ENCODE measurements around the gene SOWAHD.
A peak's percentile ranks its signal among the peaks of the same experiment; 100 is the strongest.
"Not testable (repeated sequence)": the region's sequence is repeated elsewhere in the genome, so short reads cannot be mapped to it uniquely, and the experiment has no call there.

The SOWAHD gene

DNA sequence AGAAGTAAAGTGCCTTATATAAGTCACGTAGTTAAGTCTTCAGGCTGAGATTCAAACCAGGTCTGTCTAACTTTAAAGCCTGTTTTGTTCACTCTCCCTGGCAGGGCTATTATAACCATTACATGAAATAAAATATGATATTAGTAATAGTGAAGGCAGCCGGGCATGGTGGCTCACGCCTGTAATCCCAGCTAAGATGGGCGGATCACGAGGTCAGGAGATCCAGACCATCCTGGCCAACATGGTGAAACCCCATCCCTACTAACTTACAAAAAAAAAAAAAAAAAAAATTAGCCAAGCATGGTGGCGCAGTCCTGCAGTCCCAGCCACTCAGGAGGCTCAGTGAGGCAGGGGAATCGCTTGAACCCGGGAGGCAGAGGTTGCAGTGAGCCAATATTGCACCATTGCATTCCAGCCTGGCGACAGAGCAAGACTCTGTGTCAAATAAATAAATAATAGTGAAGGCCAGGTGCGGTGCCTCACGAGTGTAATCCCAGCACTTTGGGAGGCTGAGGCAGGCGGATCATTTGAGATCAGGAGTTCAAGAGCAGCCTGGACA, 22.1 kb upstream of the SOWAHD start:
- H3K4me1 ChIP-seq (ENCODE audit: control insufficient read depth, insufficient read depth, low read length) = no peaks in the 10 kb centered on the region
- H3K27me3 ChIP-seq (ENCODE audit: control insufficient read depth, insufficient read depth, low read length) = no peaks in the 10 kb centered on the region
- no peak for DNase-seq (ENCODE audit: low read depth, low spot score)
- no peaks in the 10 kb centered on the region for H3K9me3 ChIP-seq (ENCODE audit: control insufficient read depth, insufficient read depth, low read length)
- no CpG with 5 or more reads among the region's 12 CpGs for WGBS (ENCODE audit: insufficient coverage, insufficient read length)
- H3K4me3 ChIP-seq (ENCODE audit: low read length) = no peak overlapping the region
- no peaks in the 10 kb centered on the region for H3K36me3 ChIP-seq (ENCODE audit: control insufficient read depth, insufficient read depth, low read length)
- H3K27ac ChIP-seq (ENCODE audit: low read length) = no peak overlapping the region

DNA sequence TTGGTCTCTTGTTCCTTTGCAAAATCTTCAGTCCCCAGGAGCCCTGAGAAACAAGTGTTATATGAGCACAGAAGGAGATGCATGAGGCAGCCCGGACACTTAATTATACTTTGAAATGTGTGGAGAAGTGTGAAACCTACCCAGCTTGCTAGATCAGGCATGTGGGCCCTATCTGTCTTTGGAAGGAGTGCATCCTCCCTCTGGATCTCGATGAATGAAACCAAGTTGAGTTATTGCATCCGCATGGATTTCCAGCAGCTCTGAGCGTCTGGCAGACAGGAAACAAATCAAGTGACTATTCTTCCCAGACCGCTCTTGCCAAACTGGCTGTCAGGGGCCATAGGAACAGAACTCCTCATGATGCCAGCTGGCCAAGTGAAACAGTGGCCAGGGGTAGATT, 19.6 kb upstream of the SOWAHD start:
- H3K27me3 ChIP-seq (ENCODE audit: control insufficient read depth, insufficient read depth, low read length) = no peaks in the 10 kb centered on the region
- no peaks in the 10 kb centered on the region for H3K9me3 ChIP-seq (ENCODE audit: control insufficient read depth, insufficient read depth, low read length)
- H3K4me3 ChIP-seq (ENCODE audit: low read length) = no peak overlapping the region
- H3K36me3 ChIP-seq (ENCODE audit: control insufficient read depth, insufficient read depth, low read length) = no peaks in the 10 kb centered on the region
- no peak overlapping the region for H3K27ac ChIP-seq (ENCODE audit: low read length)
- H3K4me1 ChIP-seq (ENCODE audit: control insufficient read depth, insufficient read depth, low read length) = no peaks in the 10 kb centered on the region
- DNase-seq (ENCODE audit: low read depth, low spot score) = no peak
- WGBS (ENCODE audit: insufficient coverage, insufficient read length) = no CpG with 5 or more reads among the region's 5 CpGs

DNA sequence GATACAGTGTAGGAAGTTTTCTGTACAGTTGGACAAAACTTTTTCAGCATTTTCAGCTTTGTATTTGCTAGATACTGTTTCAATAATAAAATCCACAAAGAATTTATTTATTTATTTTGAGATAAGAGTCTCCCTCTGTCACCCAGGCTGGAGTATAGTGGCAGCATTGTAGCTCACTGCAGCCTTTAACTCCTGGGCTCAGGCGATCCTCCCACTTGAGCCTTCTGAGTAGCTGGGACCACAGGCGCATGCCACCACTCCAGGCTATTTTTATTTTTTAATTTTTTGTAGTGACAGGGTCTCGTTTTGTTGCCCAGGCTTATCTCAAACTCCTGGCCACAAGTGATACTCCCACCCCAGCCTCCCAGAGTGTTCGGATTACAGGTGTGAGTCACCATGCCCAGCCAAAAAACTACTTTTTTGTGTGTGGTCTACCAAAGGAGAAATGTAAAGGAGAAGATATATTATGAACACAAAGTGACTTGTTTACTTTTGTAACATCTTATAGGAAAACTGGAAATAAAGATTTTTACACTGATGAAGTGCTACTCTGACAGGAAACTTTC, 13.0 kb upstream of the SOWAHD start:
- Histone ChIP-seq H3K9me3 (ENCODE audit: control insufficient read depth, insufficient read depth, low read length) (no peaks in the 10 kb centered on the region), H3K4me3 (ENCODE audit: low read length) (no peak overlapping the region), H3K4me1 (ENCODE audit: control insufficient read depth, insufficient read depth, low read length) (no peaks in the 10 kb centered on the region), H3K27me3 (ENCODE audit: control insufficient read depth, insufficient read depth, low read length) (no peaks in the 10 kb centered on the region), H3K36me3 (ENCODE audit: control insufficient read depth, insufficient read depth, low read length) (no peaks in the 10 kb centered on the region), H3K27ac (ENCODE audit: low read length) (no peak overlapping the region)
- no CpG with 5 or more reads among the region's 4 CpGs for WGBS (ENCODE audit: insufficient coverage, insufficient read length)
- DNase-seq (ENCODE audit: low read depth, low spot score) = no peak

DNA sequence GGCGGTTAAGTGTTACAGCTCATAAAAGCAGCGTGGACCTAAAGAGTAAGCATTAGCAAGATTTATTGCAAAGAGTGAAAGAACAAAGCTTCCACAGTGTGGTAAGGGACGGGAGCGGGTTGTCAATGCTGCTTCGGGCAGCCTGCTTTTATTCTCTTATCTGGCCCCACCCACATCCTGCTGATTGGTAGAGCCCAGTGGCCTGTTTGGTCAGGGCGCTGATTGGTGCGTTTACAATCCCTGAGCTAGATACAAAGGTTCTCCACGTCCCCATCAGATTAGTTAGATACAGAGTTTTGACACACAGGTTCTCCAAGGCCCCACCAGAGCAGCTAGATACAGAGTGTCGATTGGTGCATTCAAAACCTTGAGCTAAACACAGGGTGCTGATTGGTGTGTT, 8.3 kb upstream of the SOWAHD start:
- not testable (repeated sequence) for DNase-seq (ENCODE audit: low read depth, low spot score); H3K4me1 ChIP-seq (ENCODE audit: control insufficient read depth, insufficient read depth, low read length); H3K9me3 ChIP-seq (ENCODE audit: control insufficient read depth, insufficient read depth, low read length); H3K36me3 ChIP-seq (ENCODE audit: control insufficient read depth, insufficient read depth, low read length); H3K27ac ChIP-seq (ENCODE audit: low read length); H3K27me3 ChIP-seq (ENCODE audit: control insufficient read depth, insufficient read depth, low read length); H3K4me3 ChIP-seq (ENCODE audit: low read length)
- WGBS (ENCODE audit: insufficient coverage, insufficient read length) = no CpG with 5 or more reads among the region's 9 CpGs

DNA sequence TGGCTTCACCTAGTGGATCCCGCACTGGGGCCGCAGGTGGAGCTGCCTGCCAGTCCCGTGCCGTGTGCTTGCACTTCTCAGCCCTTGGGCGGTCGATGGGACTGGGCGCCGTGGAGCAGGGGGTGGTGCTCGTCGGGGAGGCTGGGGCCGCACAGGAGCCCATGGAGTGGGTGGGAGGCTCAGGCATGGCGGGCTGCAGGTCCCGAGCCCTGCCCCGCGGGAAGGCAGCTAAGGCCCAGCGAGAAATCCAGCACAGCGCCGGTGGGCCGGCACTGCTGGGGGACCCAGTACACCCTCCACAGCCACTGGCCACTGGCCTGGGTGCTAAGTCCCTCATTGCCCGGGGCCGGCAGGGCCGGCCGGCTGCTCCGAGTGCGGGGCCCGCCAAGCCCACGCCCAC, 7.6 kb upstream of the SOWAHD start:
- H3K4me3 ChIP-seq (ENCODE audit: low read length); H3K36me3 ChIP-seq (ENCODE audit: control insufficient read depth, insufficient read depth, low read length); H3K27me3 ChIP-seq (ENCODE audit: control insufficient read depth, insufficient read depth, low read length); DNase-seq (ENCODE audit: low read depth, low spot score); H3K27ac ChIP-seq (ENCODE audit: low read length); H3K9me3 ChIP-seq (ENCODE audit: control insufficient read depth, insufficient read depth, low read length); H3K4me1 ChIP-seq (ENCODE audit: control insufficient read depth, insufficient read depth, low read length): not testable (repeated sequence)
- WGBS (ENCODE audit: insufficient coverage, insufficient read length) = no CpG with 5 or more reads among the region's 27 CpGs

DNA sequence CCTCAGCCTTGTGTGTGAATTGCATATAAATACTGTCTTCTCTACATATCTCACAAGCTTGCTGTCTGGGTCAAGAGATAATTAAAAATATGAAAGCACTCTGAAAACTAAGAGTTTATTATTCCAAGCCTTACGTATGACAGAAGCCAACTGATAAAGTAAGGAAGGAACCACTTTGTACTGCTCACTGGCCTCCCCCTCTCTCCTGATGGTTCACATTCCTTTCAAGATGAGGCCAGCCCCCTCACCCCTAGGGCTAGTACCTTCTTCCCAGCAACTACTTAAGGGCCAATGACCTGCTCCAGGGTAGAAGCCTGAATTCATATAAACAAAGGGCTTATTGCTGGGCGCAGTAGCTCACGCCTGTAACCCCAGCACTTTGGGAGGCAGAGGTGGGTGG, 5.4 kb upstream of the SOWAHD start:
- H3K9me3 ChIP-seq (ENCODE audit: control insufficient read depth, insufficient read depth, low read length) = no peaks in the 10 kb centered on the region
- no CpG with 5 or more reads among the region's 3 CpGs for WGBS (ENCODE audit: insufficient coverage, insufficient read length)

DNA sequence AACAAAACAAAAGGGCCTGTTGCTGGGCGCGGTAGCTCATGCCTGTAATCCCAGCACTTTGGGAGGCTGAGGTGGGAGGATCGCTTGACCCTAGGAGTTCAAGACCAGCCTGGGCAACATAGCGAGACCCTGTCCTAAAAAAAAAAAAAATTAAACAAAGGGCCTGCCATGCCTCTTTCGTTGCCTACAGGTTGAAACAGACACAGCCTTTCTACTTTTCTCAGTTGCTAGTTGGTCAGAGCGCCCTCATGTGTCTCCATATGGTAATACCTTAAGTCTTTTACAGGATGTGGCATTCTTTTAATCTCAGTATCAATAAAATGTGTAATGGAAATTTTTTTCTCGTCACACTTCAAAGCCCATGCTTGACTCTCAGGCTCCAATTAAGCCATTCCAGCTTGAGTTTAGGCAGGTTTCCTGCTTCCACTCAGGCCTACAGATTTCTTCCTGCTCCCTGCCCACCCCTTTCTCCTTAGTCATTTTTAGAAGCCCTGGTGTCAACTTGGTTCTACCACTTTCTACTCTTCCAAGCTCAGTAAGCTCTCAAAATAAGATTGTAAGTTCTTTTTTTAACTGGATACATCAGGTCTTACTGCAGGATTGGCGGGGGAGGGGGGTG, 4.6 kb upstream of the SOWAHD start:
- Histone ChIP-seq H3K27me3 (ENCODE audit: control insufficient read depth, insufficient read depth, low read length) (no peaks in the 10 kb centered on the region), H3K4me1 (ENCODE audit: control insufficient read depth, insufficient read depth, low read length) (peaks cover 2% of the 10 kb centered on the region; the same call in 1 of the 2 replicates), H3K9me3 (ENCODE audit: control insufficient read depth, insufficient read depth, low read length) (no peaks in the 10 kb centered on the region), H3K36me3 (ENCODE audit: control insufficient read depth, insufficient read depth, low read length) (no peaks in the 10 kb centered on the region), H3K27ac (ENCODE audit: low read length) (no peak overlapping the region), H3K4me3 (ENCODE audit: low read length) (no peak overlapping the region)
- DNase-seq (ENCODE audit: low read depth, low spot score) = no peak
- no CpG with 5 or more reads among the region's 8 CpGs for WGBS (ENCODE audit: insufficient coverage, insufficient read length)

More for the DNA sequence above, 5.4 kb upstream of the SOWAHD start:
- H3K27me3 ChIP-seq (ENCODE audit: control insufficient read depth, insufficient read depth, low read length) = no peaks in the 10 kb centered on the region
- H3K4me3 ChIP-seq (ENCODE audit: low read length) = no peak overlapping the region
- DNase-seq (ENCODE audit: low read depth, low spot score) = no peak
- no peak overlapping the region for H3K27ac ChIP-seq (ENCODE audit: low read length)
- no peaks in the 10 kb centered on the region for H3K36me3 ChIP-seq (ENCODE audit: control insufficient read depth, insufficient read depth, low read length)
- peaks cover 2% of the 10 kb centered on the region; the same call in 1 of the 2 replicates for H3K4me1 ChIP-seq (ENCODE audit: control insufficient read depth, insufficient read depth, low read length)

DNA sequence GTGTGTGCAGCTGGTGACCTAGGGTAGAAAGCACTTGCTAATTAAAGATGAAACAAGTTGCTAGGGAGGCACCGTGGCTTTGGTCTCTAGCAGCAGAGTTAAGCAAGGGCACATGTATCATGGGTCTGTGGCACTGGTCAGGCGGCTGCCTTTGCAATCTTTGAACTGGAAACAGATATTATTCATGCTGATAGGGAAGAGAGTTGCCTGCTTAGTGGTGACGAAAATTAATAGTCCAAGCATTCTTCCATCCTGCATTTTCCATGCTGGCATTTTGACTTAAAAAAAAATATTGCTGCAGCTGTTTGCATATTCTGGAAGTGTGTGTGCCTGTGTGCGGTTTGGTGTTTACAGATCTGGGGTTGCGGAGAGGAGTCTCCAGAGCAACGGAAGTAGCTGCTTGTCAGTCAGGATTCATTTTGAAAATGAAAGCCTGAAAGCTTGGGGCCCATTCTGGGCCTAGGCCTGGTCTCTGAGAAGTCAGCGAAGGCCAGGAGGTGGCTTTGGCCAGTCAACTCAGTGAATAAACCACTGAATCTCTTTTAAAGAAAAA, 2.3 kb upstream of the SOWAHD start:
- no peaks in the 10 kb centered on the region for H3K36me3 ChIP-seq (ENCODE audit: control insufficient read depth, insufficient read depth, low read length)
- H3K27me3 ChIP-seq (ENCODE audit: control insufficient read depth, insufficient read depth, low read length) = no peaks in the 10 kb centered on the region; the same call in 1 of the 2 replicates
- WGBS (ENCODE audit: insufficient coverage, insufficient read length) = no CpG with 5 or more reads among the region's 7 CpGs
- no peak for DNase-seq (ENCODE audit: low read depth, low spot score)
- H3K27ac ChIP-seq (ENCODE audit: low read length) = no peak overlapping the region
- no peaks in the 10 kb centered on the region for H3K9me3 ChIP-seq (ENCODE audit: control insufficient read depth, insufficient read depth, low read length)
- H3K4me3 ChIP-seq (ENCODE audit: low read length) = no peak overlapping the region
- peaks cover 4% of the 10 kb centered on the region; the same call in 1 of the 2 replicates for H3K4me1 ChIP-seq (ENCODE audit: control insufficient read depth, insufficient read depth, low read length)

DNA sequence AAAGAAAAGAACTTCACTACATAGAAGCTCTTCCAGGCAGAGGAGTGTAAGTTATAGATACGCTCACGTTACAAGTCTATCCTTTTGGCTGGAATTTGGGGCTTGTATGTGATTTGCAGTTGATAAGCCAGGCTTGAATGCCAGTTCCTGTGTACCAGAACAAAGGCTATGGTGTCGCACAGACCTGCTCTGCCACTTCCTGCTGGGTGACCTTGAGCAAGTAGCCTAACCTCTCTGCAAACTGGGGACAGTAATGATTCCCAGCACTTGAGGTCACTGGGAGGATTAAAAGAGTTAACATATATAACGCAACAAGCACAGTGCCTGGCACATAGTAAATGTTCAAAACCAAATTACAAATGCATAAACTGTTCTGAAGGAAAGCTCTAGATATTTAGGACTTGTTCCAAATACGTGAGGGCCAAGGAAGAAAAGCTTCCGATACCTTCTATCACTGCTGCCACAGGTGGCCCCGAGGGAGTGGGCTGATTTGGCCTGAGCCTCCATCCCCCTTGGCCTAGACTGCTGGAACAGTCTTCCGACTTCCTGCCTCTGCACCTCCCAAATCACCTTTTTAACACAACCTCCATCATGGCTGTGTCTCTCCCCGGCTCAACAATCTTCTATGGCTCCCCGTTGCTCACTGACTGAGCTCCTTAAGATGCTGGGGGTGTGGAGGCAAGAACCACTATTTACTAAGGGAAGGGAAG, 1.3 kb upstream of the SOWAHD start:
- no CpG with 5 or more reads among the region's 10 CpGs for WGBS (ENCODE audit: insufficient coverage, insufficient read length)
- Histone ChIP-seq H3K27ac (ENCODE audit: low read length) (no peak overlapping the region), H3K4me3 (ENCODE audit: low read length) (no peak overlapping the region), H3K9me3 (ENCODE audit: control insufficient read depth, insufficient read depth, low read length) (no peaks in the 10 kb centered on the region), H3K4me1 (ENCODE audit: control insufficient read depth, insufficient read depth, low read length) (peaks cover 4% of the 10 kb centered on the region; the same call in 1 of the 2 replicates), H3K27me3 (ENCODE audit: control insufficient read depth, insufficient read depth, low read length) (no peaks in the 10 kb centered on the region; the same call in 1 of the 2 replicates), H3K36me3 (ENCODE audit: control insufficient read depth, insufficient read depth, low read length) (no peaks in the 10 kb centered on the region)
- no peak for DNase-seq (ENCODE audit: low read depth, low spot score)

DNA sequence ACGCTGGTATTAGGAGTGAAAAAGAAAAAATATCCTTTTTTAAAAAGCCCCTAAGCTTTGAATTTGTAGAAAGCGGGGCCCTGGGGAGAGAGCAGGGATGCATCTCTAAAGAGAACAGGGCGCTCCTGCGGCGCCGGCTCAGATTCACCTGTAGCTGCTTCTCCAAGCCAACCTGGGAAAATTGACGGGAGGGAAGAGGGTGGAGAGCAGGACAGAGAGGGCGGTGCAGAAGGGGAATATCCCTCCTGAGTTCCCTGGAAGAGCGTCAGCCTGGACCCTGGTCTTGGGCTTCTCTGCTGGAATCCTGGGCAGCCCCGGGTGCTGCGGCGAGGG, 776 bp upstream of the SOWAHD start:
- H3K27ac ChIP-seq (ENCODE audit: low read length) = no peak overlapping the region
- peak overlapping the region; percentile 55; the same call in 1 of the 2 replicates for H3K4me3 ChIP-seq (ENCODE audit: low read length)
- DNase-seq (ENCODE audit: low read depth, low spot score) = no peak
- peaks cover 4% of the 10 kb centered on the region; the same call in 1 of the 2 replicates for H3K4me1 ChIP-seq (ENCODE audit: control insufficient read depth, insufficient read depth, low read length)
- no peaks in the 10 kb centered on the region for H3K9me3 ChIP-seq (ENCODE audit: control insufficient read depth, insufficient read depth, low read length)
- H3K27me3 ChIP-seq (ENCODE audit: control insufficient read depth, insufficient read depth, low read length) = no peaks in the 10 kb centered on the region; the same call in 1 of the 2 replicates
- no peaks in the 10 kb centered on the region for H3K36me3 ChIP-seq (ENCODE audit: control insufficient read depth, insufficient read depth, low read length)
- no CpG with 5 or more reads among the region's 12 CpGs for WGBS (ENCODE audit: insufficient coverage, insufficient read length)

Data from iPS DF 6.9 (cell line).